ENCODE measurements around the gene TMEM209. TPM values are rescaled to one million over a fixed set of nuclear protein-coding genes. Genes with fewer than 3 reads are reported as not detected.
"Not testable (repeated sequence)": the region's sequence is repeated elsewhere in the genome, so short reads cannot be mapped to it uniquely, and the experiment has no call there.

Gene TMEM209
- total and polyA plus RNA-seq, 3 experiments from 2014 or later: 43.1 to 55.7 (median 52.1) TPM

- Histone ChIP-seq H3K4me1 (ENCODE audit: insufficient read depth, low read length) (peaks cover 2% of the 10 kb centered on the region), H3K27me3 (ENCODE audit: insufficient read depth, low read length, poor library complexity, severe bottlenecking) (no peaks in the 10 kb centered on the region), H3K36me3 (ENCODE audit: insufficient read depth, low read length) (peaks cover 17% of the 10 kb centered on the region), H3K9me3 (ENCODE audit: low read length) (no peaks in the 10 kb centered on the region), H3K27ac (ENCODE audit: low read depth, low read length) (peak overlapping the region; percentile 28), H3K4me3 (ENCODE audit: low read length) (no peak overlapping the region)
- ChIA-PET POLR2A (no interaction called here), CTCF (interaction anchor here (1.1 kb wide), 1 partner anchor 61 kb away, joined by 3 read pairs; the partner anchor contains the start of gene KLHDC10)
- H3K4me1 Mint-ChIP-seq: peaks cover 7 to 10% (median 10%) of the 10 kb centered on the region in 3 donors
- H3K9me3 Mint-ChIP-seq: no peaks in the 10 kb centered on the region
- H3K36me3 Mint-ChIP-seq: peaks cover 13 to 87% (median 32%) of the 10 kb centered on the region in 3 donors
- H3K27me3 Mint-ChIP-seq: no peaks in the 10 kb centered on the region
- H3K27ac Mint-ChIP-seq: peak overlapping the region in 1 of 8 donors; percentile 22
- DNase-seq: no peak
- H3K4me3 Mint-ChIP-seq: no peak overlapping the region
Measured at GRCh38 chr7:130131191-130131834, 73.9 kb downstream of the TMEM209 start.

GRCh38 chr7:130129011-130129411 is 76.2 kb downstream of the TMEM209 start:
- no peaks in the 10 kb centered on the region for H3K9me3 Mint-ChIP-seq
- no peaks in the 10 kb centered on the region for H3K4me1 ChIP-seq (ENCODE audit: insufficient read depth, low read length)
- no peak for DNase-seq
- H3K27ac Mint-ChIP-seq: peak overlapping the region in 2 of 8 donors; percentile 10 to 54
- H3K27me3 Mint-ChIP-seq: no peaks in the 10 kb centered on the region
- no peaks in the 10 kb centered on the region for H3K27me3 ChIP-seq (ENCODE audit: insufficient read depth, low read length, poor library complexity, severe bottlenecking)
- H3K27ac ChIP-seq (ENCODE audit: low read depth, low read length): peak overlapping the region; percentile 17
- peaks cover 13 to 84% (median 26%) of the 10 kb centered on the region in 3 donors for H3K36me3 Mint-ChIP-seq
- no peaks in the 10 kb centered on the region for H3K9me3 ChIP-seq (ENCODE audit: low read length)
- H3K4me3 ChIP-seq (ENCODE audit: low read length): no peak overlapping the region
- H3K36me3 ChIP-seq (ENCODE audit: insufficient read depth, low read length): peaks cover 18% of the 10 kb centered on the region
- ChIA-PET POLR2A (no interaction called here), CTCF (no interaction called here)
- no peaks in the 10 kb centered on the region for H3K4me1 Mint-ChIP-seq
- no peak overlapping the region for H3K4me3 Mint-ChIP-seq

- peaks cover 15% of the 10 kb centered on the region for H3K36me3 ChIP-seq (ENCODE audit: insufficient read depth, low read length)
- POLR2A ChIA-PET: no interaction called here
- H3K27me3 ChIP-seq (ENCODE audit: insufficient read depth, low read length, poor library complexity, severe bottlenecking): no peaks in the 10 kb centered on the region
- Mint-ChIP-seq H3K4me1 (no peaks in the 10 kb centered on the region), H3K4me3 (no peak overlapping the region), H3K27ac (no peak overlapping the region), H3K27me3 (no peaks in the 10 kb centered on the region), H3K9me3 (no peaks in the 10 kb centered on the region), H3K36me3 (peaks cover 15 to 82% (median 26%) of the 10 kb centered on the region in 3 donors)
- no peak overlapping the region for H3K4me3 ChIP-seq (ENCODE audit: low read length)
- H3K9me3 ChIP-seq (ENCODE audit: low read length): no peaks in the 10 kb centered on the region
- no peaks in the 10 kb centered on the region for H3K4me1 ChIP-seq (ENCODE audit: insufficient read depth, low read length)
- H3K27ac ChIP-seq (ENCODE audit: low read depth, low read length): no peak overlapping the region
- DNase-seq: no peak
- CTCF ChIA-PET: no interaction called here
Measured at GRCh38 chr7:130127821-130128317, 77.3 kb downstream of the TMEM209 start.

- Mint-ChIP-seq H3K9me3 (no peaks in the 10 kb centered on the region), H3K4me3 (no peak overlapping the region), H3K27me3 (no peaks in the 10 kb centered on the region), H3K36me3 (peaks cover 20 to 83% (median 30%) of the 10 kb centered on the region in 3 donors), H3K27ac (no peak overlapping the region), H3K4me1 (no peaks in the 10 kb centered on the region)
- Histone ChIP-seq H3K27ac (ENCODE audit: low read depth, low read length) (no peak overlapping the region), H3K4me3 (ENCODE audit: low read length) (no peak overlapping the region), H3K4me1 (ENCODE audit: insufficient read depth, low read length) (no peaks in the 10 kb centered on the region), H3K27me3 (ENCODE audit: insufficient read depth, low read length, poor library complexity, severe bottlenecking) (no peaks in the 10 kb centered on the region), H3K36me3 (ENCODE audit: insufficient read depth, low read length) (peaks cover 20% of the 10 kb centered on the region), H3K9me3 (ENCODE audit: low read length) (no peaks in the 10 kb centered on the region)
- ChIA-PET CTCF (no interaction called here), POLR2A (no interaction called here)
- DNase-seq: no peak
Measured at GRCh38 chr7:130127404-130127803, 77.8 kb downstream of the TMEM209 start.

GRCh38 chr7:130126840-130127239 is 78.4 kb downstream of the TMEM209 start:
- H3K4me1 ChIP-seq (ENCODE audit: insufficient read depth, low read length); DNase-seq; CTCF ChIA-PET; H3K27ac ChIP-seq (ENCODE audit: low read depth, low read length); H3K27me3 ChIP-seq (ENCODE audit: insufficient read depth, low read length, poor library complexity, severe bottlenecking); H3K4me3 ChIP-seq (ENCODE audit: low read length); H3K9me3 Mint-ChIP-seq; H3K9me3 ChIP-seq (ENCODE audit: low read length); H3K27ac Mint-ChIP-seq; H3K4me3 Mint-ChIP-seq; H3K27me3 Mint-ChIP-seq; POLR2A ChIA-PET; H3K4me1 Mint-ChIP-seq: not testable (repeated sequence)
- H3K36me3 Mint-ChIP-seq: peaks cover 25 to 84% (median 30%) of the 10 kb centered on the region in 3 donors
- H3K36me3 ChIP-seq (ENCODE audit: insufficient read depth, low read length): peaks cover 25% of the 10 kb centered on the region

GRCh38 chr7:130124711-130125110 is 80.5 kb downstream of the TMEM209 start:
- H3K9me3 Mint-ChIP-seq: no peaks in the 10 kb centered on the region
- Histone ChIP-seq H3K4me3 (ENCODE audit: low read length) (no peak overlapping the region), H3K4me1 (ENCODE audit: insufficient read depth, low read length) (no peaks in the 10 kb centered on the region), H3K9me3 (ENCODE audit: low read length) (no peaks in the 10 kb centered on the region), H3K27ac (ENCODE audit: low read depth, low read length) (no peak overlapping the region), H3K27me3 (ENCODE audit: insufficient read depth, low read length, poor library complexity, severe bottlenecking) (no peaks in the 10 kb centered on the region), H3K36me3 (ENCODE audit: insufficient read depth, low read length) (peaks cover 30% of the 10 kb centered on the region)
- ChIA-PET POLR2A (no interaction called here), CTCF (no interaction called here)
- no peak for DNase-seq
- peaks cover 15 to 88% (median 28%) of the 10 kb centered on the region in 3 donors for H3K36me3 Mint-ChIP-seq
- no peaks in the 10 kb centered on the region for H3K4me1 Mint-ChIP-seq
- peaks cover 0 to 1% of the 10 kb centered on the region in 2 donors for H3K27me3 Mint-ChIP-seq
- no peak overlapping the region for H3K27ac Mint-ChIP-seq
- H3K4me3 Mint-ChIP-seq: no peak overlapping the region

- Histone ChIP-seq H3K4me1 (ENCODE audit: insufficient read depth, low read length) (no peaks in the 10 kb centered on the region), H3K36me3 (ENCODE audit: insufficient read depth, low read length) (peaks cover 23% of the 10 kb centered on the region), H3K4me3 (ENCODE audit: low read length) (no peak overlapping the region), H3K27me3 (ENCODE audit: insufficient read depth, low read length, poor library complexity, severe bottlenecking) (no peaks in the 10 kb centered on the region), H3K9me3 (ENCODE audit: low read length) (no peaks in the 10 kb centered on the region), H3K27ac (ENCODE audit: low read depth, low read length) (no peak overlapping the region)
- DNase-seq: no peak
- ChIA-PET POLR2A (no interaction called here), CTCF (no interaction called here)
- Mint-ChIP-seq H3K27ac (no peak overlapping the region), H3K27me3 (peaks cover 0 to 1% of the 10 kb centered on the region in 2 donors), H3K4me3 (no peak overlapping the region), H3K4me1 (no peaks in the 10 kb centered on the region), H3K9me3 (no peaks in the 10 kb centered on the region), H3K36me3 (peaks cover 15 to 82% (median 25%) of the 10 kb centered on the region in 3 donors)
Measured at GRCh38 chr7:130123501-130123900, 81.7 kb downstream of the TMEM209 start.

GRCh38 chr7:130118801-130119200 is 86.4 kb downstream of the TMEM209 start:
- H3K4me3 ChIP-seq (ENCODE audit: low read length): no peak overlapping the region
- no peaks in the 10 kb centered on the region for H3K27me3 ChIP-seq (ENCODE audit: insufficient read depth, low read length, poor library complexity, severe bottlenecking)
- no peaks in the 10 kb centered on the region for H3K9me3 ChIP-seq (ENCODE audit: low read length)
- no peaks in the 10 kb centered on the region for H3K4me1 ChIP-seq (ENCODE audit: insufficient read depth, low read length)
- H3K36me3 ChIP-seq (ENCODE audit: insufficient read depth, low read length): peaks cover 21% of the 10 kb centered on the region
- ChIA-PET POLR2A (no interaction called here), CTCF (no interaction called here)
- Mint-ChIP-seq H3K4me3 (no peak overlapping the region), H3K9me3 (no peaks in the 10 kb centered on the region), H3K27ac (no peak overlapping the region), H3K27me3 (peaks cover 0 to 1% of the 10 kb centered on the region in 2 donors), H3K36me3 (peaks cover 11 to 48% (median 24%) of the 10 kb centered on the region in 3 donors), H3K4me1 (no peaks in the 10 kb centered on the region)
- no peak overlapping the region for H3K27ac ChIP-seq (ENCODE audit: low read depth, low read length)
- DNase-seq: no peak
